ENCODE measurements around the gene SCAANT1. TPM values are rescaled to one million over a fixed set of nuclear protein-coding genes. Genes with fewer than 3 reads are reported as not detected.
A peak's percentile ranks its signal among the peaks of the same experiment; 100 is the strongest.

The SCAANT1 gene
- total RNA-seq, 2 experiments from 2014 or later, result not detected

DNA sequence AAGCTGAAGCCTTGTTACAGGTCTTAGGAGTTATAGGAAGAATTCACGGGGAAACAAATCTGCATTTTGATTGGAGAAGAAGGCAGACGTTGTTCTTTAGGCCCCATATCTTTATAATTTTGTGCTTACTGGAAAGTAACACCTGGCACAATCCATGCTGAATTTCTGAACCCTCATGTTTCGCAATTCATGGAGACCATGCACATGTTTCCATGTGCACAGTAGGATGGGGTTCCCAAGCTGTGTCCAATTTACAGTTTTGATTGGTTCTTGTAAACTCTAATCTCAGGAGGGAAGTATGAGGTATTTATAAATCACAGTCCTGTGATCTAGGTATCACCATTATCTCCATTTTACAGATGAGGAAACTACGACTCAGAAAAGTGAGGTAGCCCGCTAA lies 7.8 kb upstream of the SCAANT1 start:
- no peak overlapping the region for H3K4me3 ChIP-seq (ENCODE audit: low read depth, low read length, poor library complexity, severe bottlenecking)
- peaks cover 19% of the 10 kb centered on the region for H4K20me1 ChIP-seq (ENCODE audit: insufficient read depth, low read length)
- H3K4me2 ChIP-seq (ENCODE audit: low read length), result peak overlapping the region; percentile 66
- no peak for DNase-seq (ENCODE audit: low spot score)
- ChIA-PET CTCF (ENCODE audit: unreplicated experiment) (no interaction called here), POLR2A (interaction anchor here (0.6 kb wide), 1 partner anchor 295 kb away, joined by 3 read pairs; no protein-coding TSS in a partner anchor)
- peaks cover 89% of the 10 kb centered on the region for H3K36me3 ChIP-seq (ENCODE audit: insufficient read depth, low read length)
- peaks cover 35% of the 10 kb centered on the region; the same call in 1 of the 2 replicates for H3K79me2 ChIP-seq (ENCODE audit: insufficient read depth, low read depth, low read length)
- no peak overlapping the region for H2AFZ ChIP-seq (ENCODE audit: low read length)
- H3K9me2 ChIP-seq (ENCODE audit: insufficient read depth, low read length), result no peaks in the 10 kb centered on the region
- peak overlapping the region; percentile 60 for H3K27ac ChIP-seq (ENCODE audit: low read depth, low read length, poor library complexity, severe bottlenecking)
- H3K9me3 ChIP-seq (ENCODE audit: low read length), result 0 out of 2 replicates have a peak, but pooled peaks cover 6% of the 10 kb centered on the region
- TF ChIP-seq CTCF (conservative IDR thresholded peaks at IDR 0.05; ENCODE audit: low read length) (no peak), EZH2phosphoT487 (IDR thresholded peaks at IDR 0.05; ENCODE audit: borderline replicate concordance, low read depth, low read length) (no peak)
- intact Hi-C loops (cut with micrococcal nuclease; ENCODE audit: unreplicated experiment), result no loop called here
- no TSS peak for BruUV-seq (replicated peaks)
- peaks cover 48% of the 10 kb centered on the region for H3K4me1 ChIP-seq (ENCODE audit: insufficient read depth, low read length, poor library complexity, severe bottlenecking)

GRCh38 chr3:63918321-63918720 lies 6.1 kb upstream of the SCAANT1 start:
- Histone ChIP-seq H4K20me1 (ENCODE audit: insufficient read depth, low read length) (peaks cover 28% of the 10 kb centered on the region), H3K9me3 (ENCODE audit: low read length) (0 out of 2 replicates have a peak, but pooled peaks cover 6% of the 10 kb centered on the region), H3K79me2 (ENCODE audit: insufficient read depth, low read depth, low read length) (peaks cover 48% of the 10 kb centered on the region; the same call in 1 of the 2 replicates), H3K4me2 (ENCODE audit: low read length) (no peak overlapping the region), H3K27ac (ENCODE audit: low read depth, low read length, poor library complexity, severe bottlenecking) (no peak overlapping the region), H3K4me1 (ENCODE audit: insufficient read depth, low read length, poor library complexity, severe bottlenecking) (peaks cover 56% of the 10 kb centered on the region), H3K36me3 (ENCODE audit: insufficient read depth, low read length) (peaks cover 88% of the 10 kb centered on the region), H3K4me3 (ENCODE audit: low read depth, low read length, poor library complexity, severe bottlenecking) (no peak overlapping the region), H2AFZ (ENCODE audit: low read length) (no peak overlapping the region), H3K9me2 (ENCODE audit: insufficient read depth, low read length) (no peaks in the 10 kb centered on the region)
- ChIA-PET POLR2A (no interaction called here), CTCF (ENCODE audit: unreplicated experiment) (no interaction called here)
- DNase-seq (ENCODE audit: low spot score), result no peak
- TF ChIP-seq EZH2phosphoT487 (IDR thresholded peaks at IDR 0.05; ENCODE audit: borderline replicate concordance, low read depth, low read length) (no peak), CTCF (conservative IDR thresholded peaks at IDR 0.05; ENCODE audit: low read length) (no peak)
- intact Hi-C loops (cut with micrococcal nuclease; ENCODE audit: unreplicated experiment), result no loop called here
- no TSS peak for BruUV-seq (replicated peaks)

GRCh38 chr3:63914312-63914711 lies 2.1 kb upstream of the SCAANT1 start:
- ChIA-PET CTCF (ENCODE audit: unreplicated experiment) (no interaction called here), POLR2A (interaction anchor here (1.5 kb wide), 1 partner anchor 14 kb away, joined by 3 read pairs; no protein-coding TSS in a partner anchor)
- Histone ChIP-seq H3K27ac (ENCODE audit: low read depth, low read length, poor library complexity, severe bottlenecking) (no peak overlapping the region), H4K20me1 (ENCODE audit: insufficient read depth, low read length) (peaks cover 9% of the 10 kb centered on the region), H3K9me2 (ENCODE audit: insufficient read depth, low read length) (no peaks in the 10 kb centered on the region), H2AFZ (ENCODE audit: low read length) (no peak overlapping the region), H3K4me3 (ENCODE audit: low read depth, low read length, poor library complexity, severe bottlenecking) (no peak overlapping the region), H3K79me2 (ENCODE audit: insufficient read depth, low read depth, low read length) (peaks cover 24% of the 10 kb centered on the region; the same call in 1 of the 2 replicates), H3K36me3 (ENCODE audit: insufficient read depth, low read length) (peaks cover 61% of the 10 kb centered on the region), H3K9me3 (ENCODE audit: low read length) (0 out of 2 replicates have a peak, but pooled peaks cover 6% of the 10 kb centered on the region), H3K4me1 (ENCODE audit: insufficient read depth, low read length, poor library complexity, severe bottlenecking) (peaks cover 35% of the 10 kb centered on the region), H3K4me2 (ENCODE audit: low read length) (peak overlapping the region; percentile 72; the same call in 1 of the 2 replicates)
- TF ChIP-seq EZH2phosphoT487 (IDR thresholded peaks at IDR 0.05; ENCODE audit: borderline replicate concordance, low read depth, low read length) (no peak), CTCF (conservative IDR thresholded peaks at IDR 0.05; ENCODE audit: low read length) (no peak)
- intact Hi-C loops (cut with micrococcal nuclease; ENCODE audit: unreplicated experiment), result loop anchor here (5.0 kb wide), 2 partner anchors 52 to 78 kb away; partner anchors contain the start of genes ATXN7 and THOC7
- no TSS peak for BruUV-seq (replicated peaks)
- DNase-seq (ENCODE audit: low spot score), result no peak

Data from OCI-LY7 (cell line).